ENCODE measurements around the gene TTLL10. TPM values are rescaled to one million over a fixed set of nuclear protein-coding genes. Genes with fewer than 3 reads are reported as not detected.

TTLL10 gene
- polyA plus RNA-seq, 1 of the 3 experiments (the other 2 are of a cell fraction) = not detected

DNA sequence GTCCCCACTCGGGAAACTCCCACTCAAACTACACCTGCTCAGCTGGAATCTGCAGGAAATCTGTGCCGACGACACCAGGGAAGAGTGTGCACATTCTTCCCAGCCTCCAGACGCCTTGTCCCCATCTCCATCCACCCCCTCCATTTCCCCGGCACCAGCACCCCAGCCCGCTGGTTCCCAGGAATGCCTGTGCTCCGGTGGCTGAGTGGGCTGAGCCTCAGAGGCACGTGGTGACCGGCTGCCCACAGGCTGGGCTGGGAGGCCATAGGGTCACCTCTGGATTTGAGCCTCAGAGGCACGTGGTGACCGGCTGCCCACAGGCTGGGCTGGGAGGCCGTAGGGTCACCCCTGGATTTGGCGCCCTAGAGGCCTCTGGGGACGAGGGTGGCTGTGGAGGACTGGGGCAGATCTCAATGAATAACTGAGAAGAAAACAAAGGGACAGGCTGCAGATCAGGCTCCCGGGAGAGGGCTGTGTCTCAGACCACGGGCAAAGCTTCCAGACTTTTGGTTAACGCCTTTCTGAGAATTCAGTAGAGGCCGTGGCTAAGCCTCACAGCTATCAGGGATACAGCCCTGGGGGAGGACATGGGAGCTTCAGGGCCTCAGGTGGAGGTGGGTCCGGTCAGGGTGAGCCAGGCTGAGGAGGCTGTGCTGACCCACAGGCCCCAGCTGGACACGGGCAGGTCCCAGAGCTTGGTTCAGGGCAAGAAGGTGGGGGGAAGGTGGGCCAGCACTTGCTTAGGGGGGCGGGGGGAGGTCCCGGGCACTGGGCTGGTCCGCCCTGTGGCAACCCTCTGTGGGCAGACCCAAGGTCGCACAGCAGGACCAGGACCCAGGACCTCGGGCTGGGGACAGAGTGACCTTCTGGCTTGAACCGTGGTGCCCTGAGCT is 17.3 kb upstream of the TTLL10 start:
- CTCF ChIA-PET = interaction anchor here (1.1 to 1.5 kb wide), 2 partner anchors 20 to 34 kb away, joined by 3 to 4 read pairs; no protein-coding TSS in a partner anchor
- TF ChIP-seq, protein P1, sequence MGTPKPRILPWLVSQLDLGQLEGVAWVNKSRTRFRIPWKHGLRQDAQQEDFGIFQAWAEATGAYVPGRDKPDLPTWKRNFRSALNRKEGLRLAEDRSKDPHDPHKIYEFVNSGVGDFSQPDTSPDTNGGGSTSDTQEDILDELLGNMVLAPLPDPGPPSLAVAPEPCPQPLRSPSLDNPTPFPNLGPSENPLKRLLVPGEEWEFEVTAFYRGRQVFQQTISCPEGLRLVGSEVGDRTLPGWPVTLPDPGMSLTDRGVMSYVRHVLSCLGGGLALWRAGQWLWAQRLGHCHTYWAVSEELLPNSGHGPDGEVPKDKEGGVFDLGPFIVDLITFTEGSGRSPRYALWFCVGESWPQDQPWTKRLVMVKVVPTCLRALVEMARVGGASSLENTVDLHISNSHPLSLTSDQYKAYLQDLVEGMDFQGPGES (IDR thresholded peaks at IDR 0.05; ENCODE audit: low read depth, low read length) = no peak
- no peak for TF ChIP-seq NRF1 (IDR thresholded peaks at IDR 0.05; ENCODE audit: low read depth, low read length)
- TF ChIP-seq EP300 (IDR thresholded peaks at IDR 0.05; ENCODE audit: borderline replicate concordance in 1 of 2, low read depth in 1 of 2, low read length in 1 of 2) = no peak
- TF ChIP-seq RAD21 (IDR thresholded peaks at IDR 0.05; ENCODE audit: low read length) = no peak
- TF ChIP-seq FOXM1 (IDR thresholded peaks at IDR 0.05; ENCODE audit: low read depth) = no peak
- TF ChIP-seq, protein P2, sequence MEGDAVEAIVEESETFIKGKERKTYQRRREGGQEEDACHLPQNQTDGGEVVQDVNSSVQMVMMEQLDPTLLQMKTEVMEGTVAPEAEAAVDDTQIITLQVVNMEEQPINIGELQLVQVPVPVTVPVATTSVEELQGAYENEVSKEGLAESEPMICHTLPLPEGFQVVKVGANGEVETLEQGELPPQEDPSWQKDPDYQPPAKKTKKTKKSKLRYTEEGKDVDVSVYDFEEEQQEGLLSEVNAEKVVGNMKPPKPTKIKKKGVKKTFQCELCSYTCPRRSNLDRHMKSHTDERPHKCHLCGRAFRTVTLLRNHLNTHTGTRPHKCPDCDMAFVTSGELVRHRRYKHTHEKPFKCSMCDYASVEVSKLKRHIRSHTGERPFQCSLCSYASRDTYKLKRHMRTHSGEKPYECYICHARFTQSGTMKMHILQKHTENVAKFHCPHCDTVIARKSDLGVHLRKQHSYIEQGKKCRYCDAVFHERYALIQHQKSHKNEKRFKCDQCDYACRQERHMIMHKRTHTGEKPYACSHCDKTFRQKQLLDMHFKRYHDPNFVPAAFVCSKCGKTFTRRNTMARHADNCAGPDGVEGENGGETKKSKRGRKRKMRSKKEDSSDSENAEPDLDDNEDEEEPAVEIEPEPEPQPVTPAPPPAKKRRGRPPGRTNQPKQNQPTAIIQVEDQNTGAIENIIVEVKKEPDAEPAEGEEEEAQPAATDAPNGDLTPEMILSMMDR (IDR thresholded peaks at IDR 0.05) = no peak
- TF ChIP-seq, protein P3, sequence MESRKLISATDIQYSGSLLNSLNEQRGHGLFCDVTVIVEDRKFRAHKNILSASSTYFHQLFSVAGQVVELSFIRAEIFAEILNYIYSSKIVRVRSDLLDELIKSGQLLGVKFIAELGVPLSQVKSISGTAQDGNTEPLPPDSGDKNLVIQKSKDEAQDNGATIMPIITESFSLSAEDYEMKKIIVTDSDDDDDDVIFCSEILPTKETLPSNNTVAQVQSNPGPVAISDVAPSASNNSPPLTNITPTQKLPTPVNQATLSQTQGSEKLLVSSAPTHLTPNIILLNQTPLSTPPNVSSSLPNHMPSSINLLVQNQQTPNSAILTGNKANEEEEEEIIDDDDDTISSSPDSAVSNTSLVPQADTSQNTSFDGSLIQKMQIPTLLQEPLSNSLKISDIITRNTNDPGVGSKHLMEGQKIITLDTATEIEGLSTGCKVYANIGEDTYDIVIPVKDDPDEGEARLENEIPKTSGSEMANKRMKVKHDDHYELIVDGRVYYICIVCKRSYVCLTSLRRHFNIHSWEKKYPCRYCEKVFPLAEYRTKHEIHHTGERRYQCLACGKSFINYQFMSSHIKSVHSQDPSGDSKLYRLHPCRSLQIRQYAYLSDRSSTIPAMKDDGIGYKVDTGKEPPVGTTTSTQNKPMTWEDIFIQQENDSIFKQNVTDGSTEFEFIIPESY (IDR thresholded peaks at IDR 0.05; ENCODE audit: borderline replicate concordance, low read depth) = no peak
- TF ChIP-seq FOSL2 (IDR thresholded peaks at IDR 0.05; ENCODE audit: borderline replicate concordance, low read depth) = no peak
- no peak for TF ChIP-seq TAF1 (IDR thresholded peaks at IDR 0.05; ENCODE audit: borderline replicate concordance, low read depth, low read length)
- no peak for TF ChIP-seq RCOR1 (IDR thresholded peaks at IDR 0.05; ENCODE audit: low read length)
- TF ChIP-seq FOXJ3 (CRISPR knock-in tag; IDR thresholded peaks at IDR 0.05) = no peak
- no peak for TF ChIP-seq GATA2 (CRISPR knock-in tag; IDR thresholded peaks at IDR 0.05)
- TF ChIP-seq, protein P4, sequence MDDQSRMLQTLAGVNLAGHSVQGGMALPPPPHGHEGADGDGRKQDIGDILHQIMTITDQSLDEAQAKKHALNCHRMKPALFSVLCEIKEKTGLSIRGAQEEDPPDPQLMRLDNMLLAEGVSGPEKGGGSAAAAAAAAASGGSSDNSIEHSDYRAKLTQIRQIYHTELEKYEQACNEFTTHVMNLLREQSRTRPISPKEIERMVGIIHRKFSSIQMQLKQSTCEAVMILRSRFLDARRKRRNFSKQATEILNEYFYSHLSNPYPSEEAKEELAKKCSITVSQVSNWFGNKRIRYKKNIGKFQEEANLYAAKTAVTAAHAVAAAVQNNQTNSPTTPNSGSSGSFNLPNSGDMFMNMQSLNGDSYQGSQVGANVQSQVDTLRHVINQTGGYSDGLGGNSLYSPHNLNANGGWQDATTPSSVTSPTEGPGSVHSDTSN (IDR thresholded peaks at IDR 0.05) = no peak
- TF ChIP-seq GABPA (IDR thresholded peaks at IDR 0.05; ENCODE audit: low read depth) = no peak
- no peak for TF ChIP-seq SIN3A (IDR thresholded peaks at IDR 0.05; ENCODE audit: borderline replicate concordance, low read depth, low read length)
- TF ChIP-seq MXI1 (IDR thresholded peaks at IDR 0.05; ENCODE audit: low read depth, low read length) = no peak
- no peak for TF ChIP-seq YY1 (IDR thresholded peaks at IDR 0.05; ENCODE audit: low read depth)
- TF ChIP-seq, protein P5, sequence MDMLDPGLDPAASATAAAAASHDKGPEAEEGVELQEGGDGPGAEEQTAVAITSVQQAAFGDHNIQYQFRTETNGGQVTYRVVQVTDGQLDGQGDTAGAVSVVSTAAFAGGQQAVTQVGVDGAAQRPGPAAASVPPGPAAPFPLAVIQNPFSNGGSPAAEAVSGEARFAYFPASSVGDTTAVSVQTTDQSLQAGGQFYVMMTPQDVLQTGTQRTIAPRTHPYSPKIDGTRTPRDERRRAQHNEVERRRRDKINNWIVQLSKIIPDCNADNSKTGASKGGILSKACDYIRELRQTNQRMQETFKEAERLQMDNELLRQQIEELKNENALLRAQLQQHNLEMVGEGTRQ (IDR thresholded peaks at IDR 0.05; ENCODE audit: borderline replicate concordance, low read depth, low read length) = no peak
- no peak for TF ChIP-seq NFIC (IDR thresholded peaks at IDR 0.05; ENCODE audit: borderline replicate concordance)
- 89% methylated on average over 10 of the region's 26 CpGs for WGBS (ENCODE audit: low lambda C conversion rate)
- POLR2A ChIA-PET = interaction anchor here (0.9 kb wide), 1 partner anchor 117 kb away, joined by 4 read pairs; the partner anchor contains the start of gene UBE2J2
- no peaks in the 10 kb centered on the region for H3K36me3 ChIP-seq (replicated peaks in 1 of 2; ENCODE audit: control insufficient read depth in 1 of 2, insufficient read depth in 2 of 2, low read length in 1 of 2)
- H3K4me2 ChIP-seq = no peak overlapping the region
- no peaks in the 10 kb centered on the region for H3K9me3 ChIP-seq
- H4K20me1 ChIP-seq (ENCODE audit: insufficient read depth) = no peaks in the 10 kb centered on the region
- peaks cover 15% of the 10 kb centered on the region for H3F3A ChIP-seq (replicated peaks; ENCODE audit: insufficient read depth)
- H3K9me2 ChIP-seq = no peaks in the 10 kb centered on the region
- no peak overlapping the region for H3K4me3 ChIP-seq (ENCODE audit: low read depth in 2 of 2, low read length in 1 of 2)
- no peaks in the 10 kb centered on the region for H3K27me3 ChIP-seq (ENCODE audit: insufficient read depth)
- no peak overlapping the region for H3K27ac ChIP-seq (ENCODE audit: low read depth in 2 of 2, low read length in 1 of 2)
- H3K9ac ChIP-seq = no peak overlapping the region
- no peak for DNase-seq
- H3K79me2 ChIP-seq (ENCODE audit: insufficient read depth) = no peaks in the 10 kb centered on the region
- peaks cover 0 to 9% of the 10 kb centered on the region in 2 experiments; a peak in 1 of 4 replicates for H3K4me1 ChIP-seq (ENCODE audit: control insufficient read depth in 1 of 2, insufficient read depth in 2 of 2, low read depth in 1 of 2, low read length in 1 of 2)
- no peak overlapping the region for H2AFZ ChIP-seq (ENCODE audit: low read depth)

Data from SK-N-SH (cell line).